ENCODE results near the gene SNX2. TPM values are rescaled to one million over a fixed set of nuclear protein-coding genes. Genes with fewer than 3 reads are reported as not detected.
"Not testable (repeated sequence)": the region's sequence is repeated elsewhere in the genome, so short reads cannot be mapped to it uniquely, and the experiment has no call there.

The SNX2 gene
- total RNA-seq, 1 experiment from 2014 or later, result 41.4 TPM

DNA sequence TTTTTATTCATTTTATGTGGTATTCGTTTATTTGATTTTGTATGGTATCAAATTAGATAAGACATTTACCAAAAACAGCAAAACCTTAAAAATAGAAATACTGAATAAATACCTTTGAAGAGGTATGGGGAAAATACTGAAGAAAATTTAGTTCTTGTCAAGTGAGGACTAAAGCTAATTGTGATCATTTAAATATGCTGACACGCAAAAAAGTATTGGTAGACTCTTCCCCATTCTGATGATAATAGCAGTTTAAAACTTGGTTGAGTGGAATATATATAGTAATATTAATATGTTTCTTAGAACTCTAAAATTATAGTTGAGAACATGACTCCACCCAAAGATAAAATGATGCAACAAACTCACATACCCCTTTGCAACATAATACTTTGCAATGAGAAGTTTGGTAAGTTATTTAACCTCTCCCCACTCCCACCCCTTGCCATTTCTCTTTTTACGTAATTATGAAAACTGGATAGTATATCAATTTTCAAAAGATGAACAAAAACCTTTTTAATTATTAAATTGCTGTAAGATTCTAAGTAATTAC, 40.4 kb downstream of the SNX2 start:
- in situ Hi-C loops (cut with HindIII; ENCODE audit: low pct_unique_long_range_greater_than_20kb, low sequenced_read_pairs), result no loop called here
- DNase-seq (ENCODE audit: low read depth), result no peak

DNA sequence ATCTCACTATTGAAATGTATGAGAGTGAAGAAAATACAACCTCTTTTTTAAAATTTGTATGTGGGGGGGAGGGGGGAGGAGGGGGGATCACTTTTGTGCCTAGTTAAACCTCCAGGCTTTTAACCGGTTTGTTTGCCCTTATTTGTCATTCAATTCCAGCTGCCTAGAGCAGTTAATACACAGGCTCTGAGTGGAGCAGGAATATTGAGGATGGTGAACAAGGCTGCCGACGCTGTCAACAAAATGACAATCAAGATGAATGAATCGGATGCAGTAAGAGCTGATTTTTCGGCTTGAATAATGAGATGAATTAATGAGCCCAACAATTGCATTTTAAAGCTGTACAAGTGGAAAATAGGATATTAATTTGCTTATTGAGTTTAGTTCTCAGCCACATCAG, 41.9 kb downstream of the SNX2 start:
- no peak for DNase-seq (ENCODE audit: low read depth)
- in situ Hi-C loops (cut with HindIII; ENCODE audit: low pct_unique_long_range_greater_than_20kb, low sequenced_read_pairs), result no loop called here

DNA sequence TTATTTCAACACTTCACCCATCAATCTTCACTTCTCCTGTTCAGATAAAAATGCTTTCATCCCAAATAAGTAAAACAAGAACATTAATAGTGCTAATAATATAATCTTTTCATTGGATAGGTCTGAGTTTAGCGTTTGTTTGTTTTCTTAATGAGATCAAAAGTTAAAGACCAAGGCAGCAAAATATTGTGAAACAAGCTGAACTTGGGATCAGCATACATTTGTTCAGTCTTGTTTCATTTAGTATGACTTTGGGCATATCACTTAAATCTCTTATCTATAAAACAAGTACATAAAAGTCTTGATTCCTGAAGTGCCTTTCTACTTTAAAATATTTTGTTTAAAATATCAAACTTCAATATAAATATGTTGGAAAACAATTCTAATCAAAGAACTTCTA, 57.1 kb downstream of the SNX2 start:
- in situ Hi-C loops (cut with HindIII; ENCODE audit: low pct_unique_long_range_greater_than_20kb, low sequenced_read_pairs), result no loop called here
- DNase-seq (ENCODE audit: low read depth), result no peak

DNA sequence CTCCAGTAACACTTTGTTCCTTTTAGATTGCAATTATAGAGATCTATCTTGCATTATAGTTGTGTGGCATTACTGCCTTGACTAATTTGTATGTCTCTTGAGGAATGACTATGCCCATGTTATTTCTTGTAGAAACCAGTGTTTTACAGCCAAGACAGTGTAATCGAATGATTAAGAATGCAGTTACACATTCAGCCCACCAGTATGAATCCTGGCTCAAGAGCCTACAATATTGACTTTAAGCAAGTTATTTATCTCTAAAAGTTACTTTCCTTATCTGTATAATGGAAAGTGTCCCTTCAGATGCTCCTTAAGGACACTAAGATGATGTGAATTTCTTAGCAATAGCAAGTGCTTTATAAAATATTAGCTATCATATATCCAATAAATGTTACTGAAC, 60.8 kb downstream of the SNX2 start:
- in situ Hi-C loops (cut with HindIII; ENCODE audit: low pct_unique_long_range_greater_than_20kb, low sequenced_read_pairs), result no loop called here
- DNase-seq (ENCODE audit: low read depth), result no peak

DNA sequence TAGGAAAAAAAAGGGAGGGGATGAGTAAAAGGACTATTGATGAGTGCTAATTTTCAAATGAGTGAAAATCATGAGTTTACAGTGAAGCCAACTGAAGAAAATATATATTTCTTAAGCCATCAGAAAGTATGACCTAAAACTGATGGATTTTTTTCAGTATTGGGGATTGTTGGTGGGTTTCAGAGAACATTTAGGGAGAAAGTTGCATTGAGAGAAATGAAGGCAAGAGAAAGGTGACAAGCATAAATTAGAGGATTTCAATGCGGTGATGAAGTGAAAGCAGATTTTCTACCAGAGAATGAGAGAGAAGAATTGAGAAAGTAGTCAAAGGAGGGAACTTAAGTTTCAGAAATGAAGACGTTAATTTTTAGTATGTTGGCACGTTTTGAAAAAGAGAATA, 62.1 kb downstream of the SNX2 start:
- in situ Hi-C loops (cut with HindIII; ENCODE audit: low pct_unique_long_range_greater_than_20kb, low sequenced_read_pairs), result no loop called here
- no peak for DNase-seq (ENCODE audit: low read depth)

DNA sequence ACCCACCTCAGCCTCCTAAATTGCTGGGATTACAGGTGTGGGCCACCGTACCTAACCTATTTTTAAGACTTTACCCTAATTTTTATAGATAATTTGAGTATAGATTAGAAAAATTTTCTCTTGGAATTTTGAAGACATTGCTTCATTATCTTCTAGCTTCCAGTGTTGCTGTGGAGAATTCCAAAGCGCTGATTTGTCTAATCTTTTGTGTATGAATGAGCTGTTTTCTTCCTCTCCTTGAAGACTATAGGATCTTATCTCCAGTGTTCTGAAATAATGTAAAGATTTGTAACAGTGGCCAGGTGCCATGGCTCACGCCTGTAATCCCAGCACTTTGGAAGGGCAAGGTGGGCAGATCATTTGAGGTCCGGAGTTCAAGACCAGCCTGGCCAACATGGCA, 64.9 kb downstream of the SNX2 start:
- DNase-seq (ENCODE audit: low read depth), result no peak
- in situ Hi-C loops (cut with HindIII; ENCODE audit: low pct_unique_long_range_greater_than_20kb, low sequenced_read_pairs), result no loop called here

DNA sequence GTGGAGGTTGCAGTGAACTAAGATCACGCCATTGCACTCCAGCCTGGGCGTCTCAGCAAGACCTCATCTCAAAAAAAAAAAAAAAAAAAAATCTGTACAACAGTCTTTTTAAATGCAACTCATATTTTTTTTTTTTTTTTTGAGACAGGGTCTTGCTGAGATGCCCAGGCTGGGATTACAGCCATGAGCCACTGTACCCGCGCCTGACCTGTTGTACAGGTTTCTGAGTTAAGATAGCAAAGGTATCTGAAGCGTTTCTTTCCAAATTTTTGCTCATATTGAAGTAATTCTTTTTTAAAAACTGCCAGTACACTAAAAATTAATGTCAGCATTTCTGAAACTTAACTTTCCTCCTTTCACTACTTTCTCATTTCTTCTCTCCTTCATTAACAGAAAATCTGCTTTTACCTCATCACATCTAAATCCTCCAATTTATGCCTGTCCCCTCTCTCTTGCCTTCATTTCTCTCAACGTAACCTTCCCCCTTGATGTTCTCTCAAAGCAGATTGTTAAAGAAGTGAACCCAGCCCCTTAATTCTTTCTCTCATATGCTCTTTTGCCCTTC, 67.2 kb downstream of the SNX2 start:
- no peak for DNase-seq (ENCODE audit: low read depth)
- in situ Hi-C loops (cut with HindIII; ENCODE audit: low pct_unique_long_range_greater_than_20kb, low sequenced_read_pairs), result no loop called here

DNA sequence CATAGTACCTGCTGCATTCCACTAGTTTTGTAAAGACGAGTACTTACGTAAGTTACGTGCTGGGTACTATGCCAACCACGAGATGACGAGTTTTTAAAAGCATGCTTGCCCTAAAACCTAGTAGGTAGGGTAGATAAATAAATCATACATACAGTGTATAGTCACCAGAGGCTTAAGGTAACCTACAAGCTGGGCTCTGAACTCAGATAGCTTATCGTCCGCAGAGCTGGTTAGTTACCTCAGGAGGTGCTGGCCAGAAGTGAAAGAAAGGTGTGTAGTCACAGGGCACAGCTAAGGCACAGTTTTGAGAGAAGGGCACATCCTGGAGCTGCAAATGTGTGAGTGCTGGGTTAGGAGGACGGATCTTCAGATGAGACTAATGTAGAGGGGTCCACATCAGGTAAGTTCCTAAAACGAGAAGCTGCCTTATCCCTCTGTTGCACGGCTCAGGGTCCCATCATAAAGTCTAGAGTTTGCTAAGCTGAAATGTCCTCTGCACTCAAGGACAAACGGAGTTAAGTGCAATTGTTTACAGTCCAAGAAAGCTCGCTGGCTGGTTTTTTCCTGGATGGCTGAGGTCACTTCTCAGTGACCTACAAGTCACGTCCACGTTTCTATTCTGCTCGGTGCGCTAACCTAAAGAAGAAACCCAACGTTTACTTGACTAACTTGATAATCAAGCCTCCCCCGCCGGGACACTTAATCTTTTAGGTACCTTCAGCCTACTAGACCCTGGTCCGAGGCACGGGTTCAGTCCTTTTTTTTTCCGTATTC, 69.4 kb downstream of the SNX2 start:
- in situ Hi-C loops (cut with HindIII; ENCODE audit: low pct_unique_long_range_greater_than_20kb, low sequenced_read_pairs), result no loop called here
- no peak for DNase-seq (ENCODE audit: low read depth)

DNA sequence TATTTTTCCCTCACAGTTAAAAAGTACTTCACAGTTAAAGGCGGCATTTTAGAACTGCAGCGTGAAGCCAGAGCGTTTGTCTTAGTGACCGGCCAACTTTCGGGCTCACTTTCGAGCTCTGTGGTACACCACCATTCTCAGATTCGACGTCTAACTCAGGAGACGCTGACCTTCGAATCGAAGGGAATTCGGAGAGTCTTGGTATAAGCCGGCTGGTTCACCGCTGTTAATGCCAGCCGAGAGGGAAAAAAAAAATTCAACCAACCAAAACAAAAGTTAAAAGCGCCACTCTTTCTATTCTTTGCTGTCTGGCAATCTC, 70.0 kb downstream of the SNX2 start:
- in situ Hi-C loops (cut with HindIII; ENCODE audit: low pct_unique_long_range_greater_than_20kb, low sequenced_read_pairs), result no loop called here
- no peak for DNase-seq (ENCODE audit: low read depth)

DNA sequence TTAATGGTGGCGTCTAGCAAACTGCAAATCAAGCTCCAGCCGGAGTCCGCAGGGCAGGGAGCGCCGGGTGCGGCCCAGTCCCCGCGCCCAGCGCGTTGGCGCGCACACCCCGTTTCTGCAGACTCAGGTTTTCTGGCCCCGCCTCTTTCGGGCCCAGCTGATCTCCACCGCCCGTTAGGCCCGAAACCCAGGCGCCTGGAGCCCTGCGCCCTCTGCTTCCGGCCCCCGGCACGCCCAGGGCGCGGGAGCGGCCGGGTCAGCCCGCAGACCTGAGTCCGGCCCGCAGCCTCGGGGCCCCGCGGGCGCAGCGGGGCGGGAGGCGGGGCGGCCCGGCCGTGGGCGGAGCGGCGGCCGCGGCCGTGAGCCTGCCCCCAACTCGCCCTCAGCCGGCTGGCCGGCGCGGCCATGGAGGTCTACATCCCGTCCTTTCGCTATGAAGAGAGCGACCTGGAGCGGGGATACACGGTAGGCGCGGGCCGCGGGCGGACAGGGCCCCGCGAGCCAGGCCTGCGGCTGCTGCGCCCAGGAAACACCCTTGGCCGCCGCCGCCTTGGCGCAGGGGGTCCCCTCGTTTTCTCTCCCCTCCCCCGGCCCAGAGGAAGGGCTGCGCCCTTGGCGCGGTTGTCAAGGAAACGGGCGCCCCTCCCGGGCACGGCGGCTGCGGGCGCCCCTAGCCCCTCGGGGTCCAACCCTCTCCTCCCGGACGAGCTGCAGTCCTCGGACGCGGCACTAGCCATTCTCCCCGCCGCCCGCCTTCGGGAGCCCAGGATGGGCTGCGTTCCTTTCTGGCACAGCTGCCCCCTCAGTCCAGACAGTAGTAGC, 70.6 kb downstream of the SNX2 start, which contains the start of gene SNX24:
Gene SNX24, plus strand, starts transcription at position 385 of the 822 bp plus-strand sequence. Its CDS starts 21 bp downstream, at position 406.
- in situ Hi-C loops (cut with HindIII; ENCODE audit: low pct_unique_long_range_greater_than_20kb, low sequenced_read_pairs), result no loop called here
- DNase-seq (ENCODE audit: low read depth), result peak; percentile 75

DNA sequence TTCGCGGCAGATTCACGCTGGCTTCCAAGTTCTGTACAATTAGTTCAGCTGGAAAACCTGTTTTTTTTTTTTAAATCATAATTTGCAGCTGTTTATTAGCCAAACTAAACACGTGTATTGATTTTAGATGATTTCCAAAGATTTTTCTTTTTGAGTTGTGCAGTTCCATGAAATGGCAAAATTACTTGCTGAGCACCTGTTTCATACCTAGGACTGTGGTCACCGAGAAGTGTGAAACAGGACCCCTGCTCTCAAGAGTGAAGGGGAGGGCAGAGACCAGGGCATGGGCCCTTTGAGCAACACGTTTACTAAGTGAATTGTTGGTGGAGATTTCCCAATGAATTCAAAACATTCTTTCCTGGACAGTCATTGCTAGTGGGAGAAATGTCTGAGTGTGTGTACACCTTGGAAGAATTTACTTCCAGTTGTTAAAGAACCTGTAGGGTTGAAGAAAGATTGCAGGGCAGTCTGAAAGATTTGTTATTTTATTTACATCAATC, 71.2 kb downstream of the SNX2 start:
- in situ Hi-C loops (cut with HindIII; ENCODE audit: low pct_unique_long_range_greater_than_20kb, low sequenced_read_pairs), result no loop called here
- no peak for DNase-seq (ENCODE audit: low read depth)

DNA sequence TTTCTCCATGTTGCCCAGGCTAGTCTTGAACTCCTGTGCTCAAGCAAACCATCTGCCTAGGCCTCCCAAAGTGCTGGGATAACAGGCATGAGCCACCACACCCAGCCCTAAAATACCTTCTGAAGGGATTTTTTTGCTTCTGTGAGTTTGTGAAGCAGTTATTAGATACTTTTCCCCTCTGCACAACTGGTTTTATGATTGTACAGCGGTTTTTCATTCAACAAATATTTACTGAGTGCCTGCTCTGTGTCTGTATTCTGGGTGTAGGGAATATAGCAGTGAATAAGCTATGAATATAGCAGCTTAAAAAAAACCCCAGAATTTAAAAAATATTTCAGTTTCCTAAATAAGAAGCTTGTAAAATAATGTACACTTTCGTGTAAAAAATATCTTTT, 72.8 kb downstream of the SNX2 start:
- in situ Hi-C loops (cut with HindIII; ENCODE audit: low pct_unique_long_range_greater_than_20kb, low sequenced_read_pairs), result no loop called here

DNA sequence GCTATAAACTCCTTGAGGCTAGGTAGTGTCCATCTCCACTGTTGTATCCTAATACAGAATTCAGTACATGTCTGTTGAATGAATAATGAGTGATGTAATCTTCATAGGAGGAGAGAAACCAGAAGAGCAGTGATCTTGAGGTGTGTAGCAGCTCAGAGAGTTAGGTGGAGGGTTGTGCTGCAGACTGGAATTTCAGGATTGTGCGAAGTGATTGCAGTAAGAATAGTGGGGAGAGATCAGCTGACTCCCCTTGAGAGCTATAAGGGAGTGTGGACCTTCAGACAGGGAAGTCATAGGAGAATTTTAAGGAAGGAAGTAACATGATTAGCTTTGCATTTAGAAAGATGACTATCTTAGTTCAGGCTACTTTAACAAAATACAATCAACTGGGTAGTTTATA, 74.9 kb downstream of the SNX2 start:
- DNase-seq (ENCODE audit: low read depth), result no peak
- in situ Hi-C loops (cut with HindIII; ENCODE audit: low pct_unique_long_range_greater_than_20kb, low sequenced_read_pairs), result no loop called here

More for the DNA sequence above, 72.8 kb downstream of the SNX2 start:
- no peak for DNase-seq (ENCODE audit: low read depth)

DNA sequence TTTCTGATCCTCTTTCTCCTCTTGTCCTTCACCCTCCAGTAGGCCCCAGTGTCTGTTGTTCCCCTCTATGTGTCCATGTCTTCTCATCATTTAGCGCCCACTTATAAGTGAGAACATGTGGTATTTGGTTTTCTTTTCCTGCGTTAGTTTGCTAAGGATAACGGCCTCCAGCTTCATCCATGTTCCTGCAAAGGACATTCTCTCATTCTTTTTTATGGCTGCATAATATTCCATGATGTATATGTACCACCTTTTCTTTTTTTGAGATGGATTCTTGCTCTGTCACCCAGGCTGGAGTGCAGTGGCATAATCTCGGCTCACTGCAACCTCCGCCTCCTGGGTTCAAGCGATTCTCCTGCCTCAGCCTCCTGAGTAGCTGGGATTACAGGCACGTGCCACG, 82.7 kb downstream of the SNX2 start:
- DNase-seq (ENCODE audit: low read depth); in situ Hi-C loops (cut with HindIII; ENCODE audit: low pct_unique_long_range_greater_than_20kb, low sequenced_read_pairs): not testable (repeated sequence)

DNA sequence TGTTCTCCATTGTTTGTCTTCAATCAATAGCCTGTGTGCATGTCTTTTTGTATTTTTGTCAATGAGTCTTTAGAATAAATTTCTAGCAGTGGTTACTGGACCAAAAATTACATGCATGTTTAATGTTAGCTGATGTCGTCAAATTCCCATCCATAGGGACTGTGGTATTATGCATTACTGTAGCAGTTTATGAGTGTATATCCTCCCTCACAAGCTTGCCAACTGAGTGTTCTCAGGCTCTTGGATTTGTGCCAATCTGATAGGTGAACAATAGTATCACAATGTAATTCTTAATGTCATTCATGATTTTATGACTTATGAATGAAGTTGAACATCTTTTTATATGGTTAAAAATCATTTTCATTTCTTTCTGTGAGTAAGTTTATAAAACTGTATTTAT, 83.6 kb downstream of the SNX2 start:
- DNase-seq (ENCODE audit: low read depth), result no peak

DNA sequence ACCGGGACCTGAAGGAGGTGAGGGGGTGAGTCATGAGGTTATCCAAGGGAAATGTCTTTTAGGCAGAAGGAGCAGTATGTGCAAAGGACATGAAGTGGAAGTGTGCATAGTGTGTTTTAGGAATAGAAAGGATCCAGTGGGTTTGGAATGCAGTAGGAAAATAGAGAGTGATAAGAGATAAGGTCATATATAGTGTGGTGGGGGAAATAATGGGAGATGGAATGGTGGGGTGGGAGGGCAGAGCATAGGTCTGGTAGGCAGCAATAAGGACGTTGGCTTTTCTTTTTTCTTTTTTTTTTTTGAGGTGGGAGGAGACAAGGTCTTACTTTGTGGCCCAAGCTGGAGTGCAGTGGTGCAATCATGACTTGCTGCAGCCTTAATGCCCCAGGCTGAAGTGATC, 88.4 kb downstream of the SNX2 start:
- in situ Hi-C loops (cut with HindIII; ENCODE audit: low pct_unique_long_range_greater_than_20kb, low sequenced_read_pairs), result no loop called here
- no peak for DNase-seq (ENCODE audit: low read depth)

More for the DNA sequence above, 83.6 kb downstream of the SNX2 start:
- in situ Hi-C loops (cut with HindIII; ENCODE audit: low pct_unique_long_range_greater_than_20kb, low sequenced_read_pairs), result no loop called here

DNA sequence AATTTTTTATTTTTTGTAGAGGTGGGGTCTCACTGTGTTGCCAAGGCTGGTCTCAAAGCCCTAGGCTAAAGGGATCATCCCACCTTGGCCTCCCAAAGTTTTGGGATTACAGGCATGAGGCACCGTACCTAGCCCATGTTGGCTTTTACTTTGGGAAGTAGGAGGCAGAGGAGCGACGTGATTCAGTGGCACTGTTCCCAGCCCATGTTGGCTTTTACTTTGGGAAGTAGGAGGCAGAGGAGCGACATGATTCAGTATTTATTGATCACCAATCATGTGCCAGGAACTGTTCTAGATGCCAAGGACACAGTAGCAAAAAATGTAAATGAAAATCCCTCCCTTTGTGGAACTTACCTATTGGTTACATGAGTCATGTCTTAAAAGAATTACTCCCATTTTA, 88.8 kb downstream of the SNX2 start:
- in situ Hi-C loops (cut with HindIII; ENCODE audit: low pct_unique_long_range_greater_than_20kb, low sequenced_read_pairs), result no loop called here
- DNase-seq (ENCODE audit: low read depth), result no peak

DNA sequence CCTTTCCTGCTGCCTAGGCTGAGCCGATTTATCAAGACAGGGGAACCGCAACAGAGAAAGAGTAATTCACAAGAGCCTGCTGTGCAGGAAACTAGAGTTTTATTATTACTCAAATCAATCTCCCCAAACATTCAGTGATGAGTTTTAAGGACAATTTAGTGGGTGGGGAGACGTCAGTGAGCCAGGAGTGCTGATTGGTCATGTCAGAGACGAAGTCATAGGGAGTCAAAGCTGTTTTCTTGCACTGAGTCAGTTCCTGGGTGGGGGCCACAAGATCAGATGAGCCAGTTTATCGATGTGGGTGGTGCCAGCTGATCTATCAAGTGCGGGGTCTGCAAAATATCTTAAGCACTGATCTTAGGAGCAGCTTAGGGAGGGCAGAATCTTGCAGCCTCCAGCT, 89.5 kb downstream of the SNX2 start:
- DNase-seq (ENCODE audit: low read depth), result no peak
- in situ Hi-C loops (cut with HindIII; ENCODE audit: low pct_unique_long_range_greater_than_20kb, low sequenced_read_pairs), result no loop called here

DNA sequence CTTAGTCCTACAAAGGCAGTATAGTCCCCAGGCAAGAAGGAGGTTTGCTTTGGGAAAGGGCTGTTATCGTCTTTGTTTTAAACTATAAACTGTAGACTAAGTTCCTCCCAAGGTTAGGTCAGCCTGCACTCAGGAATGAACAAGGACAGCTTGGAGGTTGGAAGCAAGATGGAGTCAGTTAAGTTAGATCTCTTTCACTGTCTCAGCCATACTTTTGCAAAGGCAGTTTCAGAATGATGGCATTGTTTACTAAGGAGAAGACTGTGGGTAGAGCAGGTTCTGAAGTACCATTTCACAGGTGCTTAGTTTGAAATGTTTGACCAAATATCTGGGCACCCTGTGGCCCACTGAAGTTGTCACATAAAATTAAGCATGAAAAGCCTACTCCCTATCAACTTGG, 90.0 kb downstream of the SNX2 start:
- in situ Hi-C loops (cut with HindIII; ENCODE audit: low pct_unique_long_range_greater_than_20kb, low sequenced_read_pairs), result no loop called here
- DNase-seq (ENCODE audit: low read depth), result no peak
